NCI-H2107 treated with DMSO at 0.1 percent for 48 hours (cell line): ENCODE results near the gene TMEM203.

ENCODE experiments used
- DNase-seq: peaks from one replicate; lab custom pipeline; 2025; ENCODE audit not compliant: unreplicated experiment; lab: John Stamatoyannopoulos, UW

The TMEM203 gene

DNA sequence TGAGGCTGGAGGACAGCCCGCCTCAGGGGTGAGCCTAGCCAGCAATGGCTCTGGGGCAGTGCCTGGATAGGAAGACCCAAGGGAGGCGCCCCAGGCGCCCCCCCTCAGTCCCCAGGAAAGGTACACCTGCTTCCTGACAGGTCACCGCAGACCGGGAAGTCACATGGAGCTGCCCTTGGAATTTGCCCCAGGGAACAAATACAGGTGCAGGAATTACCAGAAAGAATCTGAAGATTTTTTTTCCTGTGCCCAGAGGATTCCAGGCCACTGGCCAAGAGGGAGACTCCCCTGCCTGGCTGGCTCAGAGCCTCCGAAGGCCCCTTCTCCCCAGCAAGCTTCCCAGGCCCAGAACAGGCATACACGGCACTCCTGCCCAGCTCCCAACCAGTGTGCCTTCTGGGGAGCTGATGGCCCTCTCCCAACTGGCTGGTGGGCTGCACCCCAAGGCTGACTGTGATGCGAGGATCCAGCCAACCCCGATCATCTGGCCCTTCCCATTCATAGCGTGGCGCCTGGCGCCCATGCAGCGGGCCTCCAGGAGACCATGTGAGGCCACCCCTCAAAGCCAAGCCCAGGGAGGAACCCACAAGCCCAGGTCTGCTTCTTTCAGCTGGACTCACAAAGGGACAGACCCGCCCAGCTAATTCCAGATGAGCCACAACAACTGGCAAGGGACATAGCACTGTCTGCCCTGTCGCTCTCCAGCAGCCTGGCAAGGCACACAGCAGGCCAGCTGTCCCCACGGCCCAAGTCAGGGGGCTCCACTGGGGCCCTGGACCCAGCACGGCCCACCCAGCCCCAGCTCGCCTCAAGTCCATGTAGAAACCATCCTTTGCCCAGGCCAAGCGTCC, 7.2 kb downstream of the TMEM203 start:
- no peak for DNase-seq

DNA sequence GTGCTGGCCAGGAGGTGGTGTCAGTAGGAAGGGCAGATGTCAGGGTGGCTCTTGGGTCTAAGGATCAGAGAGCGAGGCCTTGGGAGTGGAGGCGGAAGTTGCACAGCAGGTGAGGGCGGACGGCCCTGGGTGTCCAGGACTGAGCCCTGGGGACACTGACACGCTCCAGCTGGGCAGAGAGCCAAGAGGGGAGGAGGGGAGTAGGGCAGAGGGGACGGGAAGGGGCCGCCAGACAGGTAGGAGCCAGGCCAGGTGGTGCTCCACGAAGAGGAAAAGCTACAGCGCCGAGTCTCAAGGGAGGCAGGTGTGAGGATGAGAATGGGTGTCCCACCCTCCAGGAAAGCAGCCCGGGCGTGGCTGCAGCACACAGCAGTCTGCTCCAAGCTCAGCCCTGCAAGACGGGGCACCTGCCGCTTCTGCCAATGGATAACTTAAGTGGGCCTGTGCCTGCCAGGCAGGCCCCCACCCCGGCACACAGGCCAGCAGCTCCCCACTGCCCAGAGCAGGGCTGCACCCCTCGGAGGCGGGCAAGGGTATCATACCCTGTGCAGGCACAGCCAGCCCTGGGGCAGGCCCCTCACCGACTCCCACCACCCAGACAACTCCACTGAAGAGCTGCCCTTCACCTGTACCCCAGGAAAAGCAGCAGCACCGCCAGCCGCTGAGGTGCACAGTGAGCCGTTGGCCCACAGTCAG, 9.8 kb downstream of the TMEM203 start:
- DNase-seq = peak; percentile 97

DNA sequence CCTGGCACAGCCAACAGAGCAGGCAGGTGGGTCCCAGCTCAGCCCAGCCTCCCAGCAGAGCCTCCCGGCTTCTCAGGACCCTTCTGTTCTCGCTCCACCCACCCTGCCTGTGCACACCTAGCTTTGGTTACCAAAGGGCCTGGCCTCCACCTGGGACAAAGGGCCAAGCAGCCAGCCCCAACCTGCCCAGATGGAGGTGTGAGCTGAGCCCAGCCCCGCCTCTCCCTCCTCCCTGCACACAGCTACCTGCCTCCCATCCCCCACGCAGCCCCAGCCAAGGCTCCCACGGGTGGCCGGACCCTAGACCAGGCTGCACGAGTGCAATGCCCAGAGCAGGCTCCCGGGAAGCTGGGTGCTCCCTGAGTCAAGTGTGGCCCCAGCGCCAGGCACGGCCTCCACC, 10.5 kb downstream of the TMEM203 start:
- DNase-seq = peak; percentile 51

DNA sequence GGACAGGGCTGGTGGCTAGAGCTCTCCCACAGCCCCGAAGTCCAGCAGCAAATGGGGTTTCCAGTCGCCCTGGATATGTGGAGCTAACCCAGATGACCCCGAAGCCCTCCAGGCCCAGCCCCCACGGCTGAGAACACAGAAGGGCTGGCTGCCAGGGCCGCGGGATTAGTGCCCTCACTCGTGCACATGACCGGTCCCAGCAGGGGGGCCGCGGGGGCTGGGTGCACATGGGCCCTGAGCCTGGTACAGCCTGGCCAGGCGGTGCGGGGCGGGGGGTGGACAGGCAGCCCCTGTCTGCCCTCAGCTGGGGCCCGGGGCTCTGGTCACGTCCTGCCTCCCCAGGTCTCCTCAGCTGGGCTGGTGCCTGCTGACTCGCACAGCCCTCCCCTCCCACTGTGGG, 11.1 kb downstream of the TMEM203 start:
- DNase-seq = no peak

DNA sequence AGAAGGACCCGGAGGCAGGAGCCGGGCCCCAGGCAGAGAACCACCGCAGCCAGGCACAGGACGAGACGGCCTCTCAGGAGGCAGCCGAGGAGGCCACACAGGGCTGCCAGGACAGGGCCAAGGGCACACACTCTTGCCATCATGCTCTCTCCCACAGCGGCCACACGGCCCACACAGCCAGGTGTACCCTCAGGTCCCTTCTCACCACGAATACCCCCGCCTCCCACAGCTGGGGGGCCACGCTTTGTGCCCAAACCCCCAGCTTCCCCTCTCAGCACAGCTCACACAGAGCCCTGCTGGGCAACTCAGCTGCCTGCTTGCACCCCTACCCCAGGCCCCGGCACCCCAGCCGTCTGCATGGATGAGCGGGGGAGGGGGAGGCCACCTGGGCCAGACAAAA, 11.7 kb downstream of the TMEM203 start:
- DNase-seq = no peak

DNA sequence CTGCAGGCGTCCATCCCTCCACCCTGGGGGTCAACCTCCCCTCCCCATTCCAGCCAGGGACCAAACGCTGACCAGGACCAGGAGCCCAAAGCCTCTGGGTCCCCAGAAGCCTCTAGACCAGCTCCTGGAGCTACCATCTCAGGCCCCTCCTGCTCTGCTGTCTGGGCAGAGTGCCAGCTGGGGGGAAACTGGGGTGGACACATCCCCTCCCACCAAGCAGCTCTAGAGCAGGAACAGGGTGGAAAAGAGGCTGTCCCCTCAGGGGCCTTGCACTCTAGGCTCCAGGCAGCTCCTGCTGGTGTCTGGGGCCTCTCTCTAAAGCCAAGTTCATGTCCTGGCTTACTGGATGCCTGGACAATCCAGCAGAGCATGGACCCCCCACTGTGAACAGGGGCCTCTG, 12.6 kb downstream of the TMEM203 start:
- no peak for DNase-seq

DNA sequence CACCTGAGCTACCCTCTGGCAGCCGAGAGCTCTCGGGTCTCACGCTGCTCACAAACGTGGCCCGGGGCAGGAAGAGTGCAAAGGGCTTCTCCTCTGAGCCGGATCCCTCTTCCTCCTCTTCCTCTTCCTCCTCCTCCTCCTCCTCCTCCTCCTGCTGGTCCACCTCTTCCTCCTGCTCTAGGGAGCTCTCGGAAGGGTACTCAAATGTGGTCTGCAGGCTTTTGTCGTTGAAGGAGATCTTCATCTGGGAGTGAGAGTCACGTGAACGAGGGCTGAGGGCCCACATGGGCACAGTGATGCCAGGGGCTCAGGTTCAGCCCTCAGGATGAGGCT, 13.0 kb downstream of the TMEM203 start:
- DNase-seq = no peak

DNA sequence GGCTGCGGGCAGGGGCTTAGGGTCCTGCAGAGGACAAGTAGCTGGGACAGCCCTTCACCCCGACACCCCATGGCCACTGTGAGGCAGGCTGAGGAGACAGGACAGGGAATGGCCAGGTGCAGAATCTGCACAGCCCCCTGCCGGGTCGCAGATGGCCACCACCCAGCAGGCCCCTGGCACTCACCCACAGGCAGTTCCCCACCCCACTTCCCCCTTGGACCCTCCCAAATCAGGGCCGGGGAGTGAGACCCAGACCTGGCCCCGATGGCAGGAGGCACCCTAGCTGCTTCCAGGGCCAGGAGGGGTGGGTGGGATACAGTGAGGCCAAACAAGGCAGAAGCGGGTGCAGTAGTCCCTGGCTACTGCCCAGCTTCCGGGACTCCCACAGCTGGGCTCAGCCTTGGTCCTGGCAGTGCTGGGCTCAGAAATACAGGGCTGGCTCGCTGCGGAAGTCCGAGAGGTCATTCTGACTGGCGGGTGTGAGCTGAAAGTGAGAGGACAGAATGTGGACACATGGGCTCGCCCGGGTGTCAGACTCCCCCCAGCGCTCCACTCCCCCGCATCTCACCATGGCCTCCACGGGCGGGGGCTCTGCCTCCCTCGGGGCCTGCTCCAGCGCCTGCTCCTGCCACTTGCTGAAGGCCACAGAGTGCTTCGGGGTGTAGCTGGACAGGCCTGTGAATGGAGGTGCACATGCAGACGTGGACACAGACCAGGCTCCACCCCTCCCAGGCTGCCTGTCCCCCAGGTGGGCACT, 13.6 kb downstream of the TMEM203 start:
- no peak for DNase-seq

DNA sequence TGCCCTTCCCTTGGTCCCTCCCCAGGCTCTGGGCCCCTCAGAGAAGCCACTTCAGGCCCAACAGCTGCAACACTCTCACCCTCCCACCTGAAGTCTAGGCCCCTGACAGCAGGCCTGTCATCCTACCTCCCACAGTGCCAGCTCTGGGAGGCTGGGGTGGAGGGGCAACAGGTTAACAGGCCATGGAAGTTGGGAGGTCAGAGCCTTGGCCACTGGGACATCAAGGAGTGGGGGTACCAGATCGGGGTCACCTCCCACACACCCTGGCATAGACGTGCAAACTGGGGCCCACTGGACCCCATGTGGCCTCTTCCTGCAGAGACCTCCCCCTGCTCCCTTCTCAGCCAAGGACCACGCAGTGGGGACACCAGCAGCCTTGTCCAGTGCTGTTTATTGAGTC, 14.2 kb downstream of the TMEM203 start:
- DNase-seq = no peak

DNA sequence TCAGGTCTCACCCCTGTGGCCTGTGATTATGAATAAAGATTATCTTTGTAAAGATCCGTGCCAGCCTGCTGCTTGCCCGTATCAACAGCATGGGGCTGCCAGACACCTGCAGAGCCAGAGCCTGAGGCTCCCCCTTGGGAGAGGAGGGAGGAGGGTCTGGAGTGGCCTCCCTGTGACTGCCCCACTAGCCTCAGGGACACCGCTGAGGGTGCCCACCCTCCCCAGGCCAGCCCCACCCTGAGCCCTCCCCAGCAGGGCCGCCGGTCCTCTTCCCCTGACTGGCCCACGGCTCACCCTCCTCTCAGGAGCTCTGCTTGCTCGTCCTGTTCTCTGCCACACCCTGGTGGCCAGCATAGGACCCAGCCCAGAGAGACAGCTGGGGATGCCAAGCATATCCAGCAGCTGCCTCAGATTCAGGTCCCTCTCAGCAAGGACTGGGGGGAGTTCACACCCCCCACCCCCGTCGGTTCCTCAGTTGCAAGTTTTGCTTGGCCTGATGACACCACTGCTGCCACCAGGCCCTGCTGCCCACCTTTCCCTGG, 15.1 kb downstream of the TMEM203 start:
- no peak for DNase-seq

DNA sequence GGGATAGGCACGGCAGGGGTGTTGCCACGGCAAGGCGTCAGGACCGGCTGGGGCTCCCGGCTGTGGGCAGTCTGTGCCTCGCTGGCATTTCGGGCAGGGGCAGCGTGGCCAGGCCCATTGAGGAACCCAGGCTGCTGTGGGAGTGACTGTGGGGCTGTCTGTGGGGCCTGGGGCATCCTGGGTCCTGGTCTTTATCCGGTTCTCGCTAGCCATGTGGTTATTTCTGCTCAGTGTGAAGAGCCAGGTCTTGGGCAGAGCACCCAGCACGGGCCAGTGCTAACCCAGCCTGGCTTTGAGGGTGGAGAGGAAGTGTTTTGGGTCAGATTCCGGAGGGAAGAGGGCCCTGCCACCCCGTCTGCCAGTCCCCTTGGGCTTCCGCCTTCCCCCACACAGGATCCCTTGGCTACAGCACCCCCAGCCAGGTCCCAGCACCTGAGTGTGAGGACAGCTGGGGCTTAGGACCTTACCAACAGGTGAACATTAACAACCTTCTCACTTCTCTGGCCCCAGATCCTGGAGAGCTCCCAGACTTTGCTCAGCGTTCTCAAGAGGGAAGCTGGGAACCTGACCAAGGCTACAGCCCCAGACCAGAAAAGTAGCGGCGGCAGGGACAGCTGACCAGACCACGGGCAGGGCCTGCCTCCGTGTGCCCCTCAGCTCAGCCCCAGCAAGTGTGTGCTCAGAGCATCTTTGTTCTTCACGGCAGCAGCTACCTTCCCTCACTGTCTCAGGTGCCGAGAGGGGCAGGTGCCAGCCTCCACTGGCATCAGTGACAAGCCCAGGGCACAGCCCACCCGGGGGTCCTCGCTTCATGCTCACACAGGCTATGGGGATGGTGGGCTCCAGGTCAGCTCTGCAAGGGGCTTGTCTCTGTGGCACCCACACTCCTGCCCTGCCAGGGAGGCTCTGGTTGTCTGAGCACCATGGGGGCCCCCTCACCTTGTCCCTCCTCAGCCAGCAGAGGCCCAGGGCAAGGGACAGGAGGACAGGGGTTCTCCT, 15.9 kb downstream of the TMEM203 start:
- DNase-seq = no peak

DNA sequence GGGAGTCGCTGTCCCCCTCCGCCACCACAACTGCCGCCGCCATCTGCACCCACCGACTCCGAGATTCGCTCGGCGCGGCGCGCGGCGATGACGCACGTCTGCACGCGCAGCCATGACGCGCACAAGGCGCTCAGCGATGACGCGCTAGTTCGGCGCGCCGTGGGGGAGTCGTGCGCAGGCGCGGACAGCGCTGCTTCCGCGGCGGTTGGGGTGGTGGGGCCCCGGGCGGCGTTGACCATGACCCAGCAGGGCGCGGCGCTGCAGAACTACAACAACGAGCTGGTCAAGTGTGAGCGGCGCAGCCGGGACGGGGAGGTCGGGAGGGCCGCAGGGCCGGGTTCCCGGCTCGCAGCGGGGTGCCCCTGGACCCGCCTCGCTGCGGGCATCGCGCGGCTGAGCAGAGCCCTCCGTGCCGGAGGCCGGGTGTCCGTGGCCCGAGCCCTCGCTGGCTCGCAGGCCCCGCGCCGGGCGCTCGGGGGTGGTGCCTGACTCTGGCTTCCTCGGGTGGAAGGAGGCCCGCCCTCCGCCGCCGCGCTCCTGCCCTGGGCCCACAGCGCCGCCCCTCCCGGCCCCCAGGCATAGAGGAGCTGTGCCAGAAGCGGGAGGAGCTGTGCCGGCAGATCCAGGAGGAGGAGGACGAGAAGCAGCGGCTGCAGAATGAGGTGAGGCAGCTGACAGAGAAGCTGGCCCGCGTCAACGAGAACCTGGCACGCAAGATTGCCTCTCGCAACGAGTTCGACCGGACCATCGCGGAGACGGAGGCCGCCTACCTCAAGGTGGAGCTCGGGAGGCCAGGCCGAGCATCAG, 16.8 kb downstream of the TMEM203 start, which contains the start of the genes ANAPC2 and SSNA1:
TSS of gene ANAPC2 (minus strand) at position 71 of the 807 bp plus-strand sequence. CDS start at position 43, 28 bp downstream.
TSS of gene SSNA1 (plus strand) at position 187 of the 807 bp plus-strand sequence. CDS start at position 238, 51 bp downstream.
- peak; percentile 69 for DNase-seq

DNA sequence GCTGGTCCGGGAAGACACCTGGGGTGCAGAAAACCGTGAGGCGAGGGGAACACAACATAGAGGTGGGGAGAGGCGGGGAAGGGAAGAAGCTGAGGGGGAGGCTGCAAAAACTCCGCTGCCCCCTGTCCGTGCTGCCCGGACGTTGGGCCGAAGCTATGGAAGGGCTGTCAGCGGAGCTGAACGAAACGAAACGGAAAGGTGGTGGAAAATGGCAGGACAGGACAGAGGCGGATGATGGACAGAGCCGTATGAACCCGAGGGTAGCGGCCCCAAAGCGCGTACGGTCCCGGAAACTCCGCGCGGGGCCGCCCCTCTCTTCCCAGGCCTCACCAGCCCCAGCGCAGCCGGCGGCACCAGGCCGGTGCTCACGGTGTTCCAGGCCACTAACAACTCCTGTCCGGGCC, 17.4 kb downstream of the TMEM203 start:
- no peak for DNase-seq

DNA sequence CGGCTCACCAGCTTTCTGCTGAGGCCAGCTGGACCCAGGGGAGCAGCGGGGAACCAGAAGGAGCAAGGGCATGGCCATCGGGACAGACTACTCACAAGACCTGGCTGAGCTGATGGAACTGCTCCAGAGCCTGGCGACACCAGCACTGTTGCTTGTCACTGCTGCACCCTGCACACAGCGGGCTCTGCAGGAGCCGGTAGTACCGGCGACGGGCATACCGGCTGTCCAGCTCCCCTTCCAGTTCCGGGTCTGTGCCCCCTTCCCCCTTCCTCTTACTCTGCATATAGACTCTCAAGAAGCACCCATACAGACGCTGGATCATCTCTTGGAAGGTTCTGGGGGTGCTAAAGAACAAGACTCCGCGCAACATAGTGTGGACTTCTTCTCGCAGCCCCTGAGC, 18.1 kb downstream of the TMEM203 start:
- DNase-seq = no peak

DNA sequence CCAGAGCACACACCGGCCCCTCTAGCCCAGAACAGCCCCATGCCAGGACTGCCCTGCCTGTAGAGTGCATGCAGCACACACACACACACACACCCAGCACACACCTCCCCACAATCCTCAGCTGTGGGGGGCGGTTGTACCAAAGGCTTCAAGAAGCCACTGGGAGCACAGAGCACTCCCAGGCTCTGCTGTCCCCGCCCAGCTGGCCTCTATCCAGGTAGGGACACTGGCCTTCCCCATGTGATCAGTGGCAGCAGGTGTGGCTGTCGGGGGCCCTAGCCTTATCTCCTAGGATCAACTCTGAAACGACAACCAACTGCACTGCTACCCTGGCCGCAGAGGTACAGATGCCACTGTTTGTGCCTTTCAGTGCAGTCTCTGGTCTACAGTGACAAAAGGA, 19.1 kb downstream of the TMEM203 start:
- DNase-seq = no peak

DNA sequence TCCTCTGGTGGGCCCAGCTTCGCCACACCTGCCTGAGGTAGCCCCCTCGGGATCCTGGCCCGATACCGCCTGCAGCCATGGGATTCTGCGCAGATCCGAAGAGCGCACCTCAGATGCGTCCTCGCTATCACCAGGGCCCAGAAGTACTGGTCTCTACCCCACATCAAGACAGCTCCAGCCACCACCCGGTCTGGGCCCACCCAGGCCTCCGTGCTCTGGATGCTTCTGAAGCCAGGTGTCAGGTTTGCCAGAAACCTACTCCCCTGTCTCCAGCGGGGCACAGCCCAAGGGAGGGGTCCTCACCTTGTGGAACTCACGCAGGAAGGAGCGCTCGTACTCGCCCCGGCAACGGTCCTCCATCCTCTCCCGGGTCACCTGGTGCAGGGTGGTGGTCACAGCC, 19.5 kb downstream of the TMEM203 start:
- DNase-seq = no peak

DNA sequence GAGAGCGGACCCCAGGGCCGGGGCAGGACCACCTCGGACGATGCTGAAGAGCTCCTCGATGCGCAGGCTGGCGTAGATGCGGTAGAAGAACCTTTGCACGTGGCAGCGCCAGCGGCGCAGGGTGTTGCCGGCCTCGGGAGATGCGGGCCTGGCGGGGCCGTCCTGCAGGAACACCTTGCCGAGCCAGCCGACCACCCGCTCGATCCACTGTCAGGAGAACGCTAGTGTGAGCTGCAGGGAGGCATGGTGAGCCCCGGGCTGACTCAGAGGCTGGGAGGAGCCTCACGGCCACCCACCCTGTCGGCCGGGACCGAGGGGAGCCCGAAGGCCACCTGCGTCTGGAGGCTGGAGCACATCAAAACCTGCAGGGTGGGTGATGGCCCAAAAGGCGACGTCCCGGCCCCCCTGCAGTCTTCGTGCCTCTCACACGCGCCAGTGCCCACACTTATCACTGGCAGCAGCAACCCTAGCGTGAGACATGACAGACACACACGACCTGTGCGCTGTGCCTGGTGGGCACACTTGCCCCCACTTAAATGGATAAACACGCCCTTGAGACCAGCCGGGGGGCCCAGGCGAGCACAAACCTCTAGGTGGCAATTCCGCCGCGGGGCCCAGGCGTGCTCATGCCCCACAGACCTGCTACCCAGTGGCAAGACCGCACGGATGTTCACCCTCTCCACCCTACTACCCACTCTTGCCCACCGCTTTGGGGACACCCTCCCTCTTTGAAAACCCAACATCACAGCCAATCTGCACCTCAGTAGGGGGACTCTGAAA, 20.4 kb downstream of the TMEM203 start:
- DNase-seq = no peak

DNA sequence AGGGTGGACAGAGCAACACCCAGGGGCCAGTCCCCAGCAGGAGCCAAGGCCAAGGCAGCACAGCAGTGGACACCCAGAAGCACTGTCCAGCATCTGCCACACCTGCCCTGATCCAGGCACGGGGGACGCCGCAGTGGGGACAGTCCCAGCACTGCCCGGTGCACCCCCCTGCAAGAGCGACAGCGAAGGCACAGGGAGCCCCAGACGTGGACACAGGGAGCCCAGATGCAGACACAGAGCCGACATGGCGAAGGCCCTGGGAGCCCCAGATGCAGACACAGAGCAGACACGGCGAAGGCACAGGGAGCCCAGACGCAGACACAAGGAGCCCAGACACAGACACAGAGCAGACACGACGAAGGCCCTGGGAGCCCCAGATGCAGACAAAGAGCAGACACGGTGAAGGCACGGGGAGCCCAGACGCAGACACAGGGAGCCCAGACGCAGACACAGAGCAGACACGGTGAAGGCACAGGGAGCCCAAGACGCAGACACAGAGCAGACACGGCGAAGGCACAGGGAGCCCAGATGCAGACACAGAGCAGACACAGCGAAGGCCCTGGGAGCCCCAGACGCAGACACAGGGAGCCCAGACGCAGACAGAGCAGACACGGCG, 21.4 kb downstream of the TMEM203 start:
- no peak for DNase-seq
